Mucosa of descending colon (tissue), 3 donors: ENCODE data around the gene TTC34. TPM values are rescaled to one million over a fixed set of nuclear protein-coding genes. Genes with fewer than 3 reads are reported as not detected.
"Not testable (repeated sequence)": the region's sequence is repeated elsewhere in the genome, so short reads cannot be mapped to it uniquely, and the experiment has no call there.

Experiments
- ATAC-seq: fragments of 200-7000 bp; cut with Tn5 transposase; one replicate; pipeline ENCODE4 v1.9.1; 2020; ENCODE audit warnings: mild to moderate bottlenecking, moderate library complexity
- DNase-seq, 3 donors: peaks; one replicate each; pipeline ENCODE4 v3.0.0-alpha.2; 2020
- H3K36me3 ChIP-seq: fragments of 200-600 bp; one replicate; pipeline ENCODE4 v1.8.0; 2021; ENCODE audit warnings: low read depth, mild to moderate bottlenecking
- H3K4me1 ChIP-seq: fragments of 200-600 bp; one replicate; pipeline ENCODE4 v1.8.0; 2021; ENCODE audit warnings: low read depth, mild to moderate bottlenecking
- H3K4me3 ChIP-seq: fragments of 200-600 bp; one replicate; pipeline ENCODE4 v1.8.0; 2021; ENCODE audit warnings: mild to moderate bottlenecking
- H3K9me3 ChIP-seq: fragments of 200-600 bp; one replicate; pipeline ENCODE4 v1.8.0; 2021; ENCODE audit warnings: mild to moderate bottlenecking
- CTCF ChIP-seq: fragments of 200-600 bp; IDR thresholded peaks from one replicate; pipeline ENCODE4 v1.8.0; 2022; ENCODE audit warnings: antibody characterized with exemption, mild to moderate bottlenecking
- intact Hi-C, 2 donors: fragments of 100-400 bp; cut with DNase I in 1 of 2; cut with micrococcal nuclease in 1 of 2; formaldehyde crosslinking; loops; one replicate each; pipeline versions ENCODE4 v1.11.0 to v1.11.1; 2022; cut with DNase I, micrococcal nuclease
- total RNA-seq, 3 donors: library from RNA; stranded (reverse); fragmentation: NEBNext Ultra II Directional in 2 of 3; extraction: Animal tissue kit (Norgen Biotek cat#: 25700) in 2 of 3; gene quantifications; one replicate each; pipeline versions ENCODE4 v1.2.1 to v1.2.4, GENCODE V29; 2021 to 2023
- donor health status: DM: no; HTN: no; CAD: no; lungs with moderate emphysema.
- donor health status: DM: no; HTN: no; CAD: no.
- donor health status: DM: no; HTN: yes; CAD: no.

Gene TTC34
- total RNA-seq, 3 donors from 2014 or later, result 0.43 to 1.1 (median 0.61) TPM

GRCh38 chr1:2777424-2778219, 23.9 kb downstream of the TTC34 start:
- no peak overlapping the region for H3K4me3 ChIP-seq
- ATAC-seq (no peak), DNase-seq (no peak)
- H3K36me3 ChIP-seq, result no peaks in the 10 kb centered on the region
- no peaks in the 10 kb centered on the region for H3K4me1 ChIP-seq
- intact Hi-C loops, result no loop called here
- no peak for TF ChIP-seq CTCF
- peaks cover 7% of the 10 kb centered on the region for H3K9me3 ChIP-seq

GRCh38 chr1:2775333-2775732, 26.2 kb downstream of the TTC34 start:
- H3K4me1 ChIP-seq, DNase-seq, H3K9me3 ChIP-seq, H3K4me3 ChIP-seq, intact Hi-C loops, H3K36me3 ChIP-seq, ATAC-seq: not testable (repeated sequence)

DNA sequence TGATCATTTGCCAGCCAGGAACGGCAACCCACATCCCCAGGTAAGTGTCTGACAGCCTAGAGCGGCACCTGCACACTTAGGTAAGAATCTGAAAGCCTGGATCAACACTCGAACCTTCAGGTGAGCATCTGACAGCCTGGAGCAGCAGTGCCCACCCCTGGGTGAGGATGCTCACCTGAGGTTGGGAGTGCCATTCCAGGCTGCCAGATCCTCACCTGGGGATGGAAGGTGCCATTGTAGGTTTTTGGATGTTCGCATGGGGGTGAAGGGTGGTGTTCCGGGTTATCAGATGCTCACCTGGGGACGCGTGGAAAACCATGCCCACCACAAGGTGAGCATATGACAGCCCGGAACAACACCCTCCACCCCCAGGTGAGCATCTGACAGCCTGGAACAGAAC, 33.4 kb downstream of the TTC34 start:
- H3K4me3 ChIP-seq, ATAC-seq, DNase-seq, H3K36me3 ChIP-seq, H3K9me3 ChIP-seq, H3K4me1 ChIP-seq, intact Hi-C loops: not testable (repeated sequence)

DNA sequence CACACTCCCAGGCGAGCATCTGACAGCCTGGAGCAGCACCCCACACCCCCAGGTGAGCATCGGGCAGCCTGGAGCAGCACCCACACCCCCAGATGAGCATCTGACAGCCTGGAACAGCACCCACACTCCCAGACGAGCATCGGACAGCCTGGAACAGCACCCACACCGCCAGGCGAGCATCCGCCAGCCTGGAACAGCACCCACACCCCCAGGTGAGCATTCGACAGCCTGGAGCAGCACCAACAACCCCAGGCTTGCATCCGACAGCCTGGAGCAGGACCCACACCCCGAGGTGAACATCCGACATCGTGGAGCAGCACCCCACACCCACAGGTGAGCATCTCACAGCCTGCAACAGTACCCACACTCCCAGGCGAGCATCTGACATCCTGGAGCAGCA, 42.1 kb downstream of the TTC34 start:
- H3K36me3 ChIP-seq, ATAC-seq, H3K9me3 ChIP-seq, DNase-seq, H3K4me1 ChIP-seq, H3K4me3 ChIP-seq, intact Hi-C loops: not testable (repeated sequence)

DNA sequence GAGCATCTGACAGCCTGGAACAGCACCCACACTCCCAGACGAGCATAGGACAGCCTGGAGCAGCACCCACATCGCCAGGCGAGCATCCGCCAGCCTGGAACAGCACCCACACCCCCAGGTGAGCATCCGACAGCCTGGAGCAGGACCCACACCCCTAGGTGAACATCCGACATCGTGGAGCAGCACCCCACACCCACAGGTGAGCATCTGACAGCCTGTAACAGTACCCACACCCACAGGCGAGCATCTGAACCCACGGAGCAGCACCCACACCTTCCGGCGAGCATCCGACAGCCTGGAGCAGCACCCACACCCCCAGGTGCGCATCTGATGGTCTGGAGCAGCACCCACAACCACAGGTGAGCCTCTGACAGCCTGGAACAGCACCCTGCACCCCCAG, 44.0 kb downstream of the TTC34 start:
- H3K4me3 ChIP-seq, H3K9me3 ChIP-seq, ATAC-seq, intact Hi-C loops, H3K36me3 ChIP-seq, DNase-seq, H3K4me1 ChIP-seq: not testable (repeated sequence)

- DNase-seq, H3K4me1 ChIP-seq, H3K36me3 ChIP-seq, H3K4me3 ChIP-seq, ATAC-seq, H3K9me3 ChIP-seq, intact Hi-C loops: not testable (repeated sequence)
These were observed 46.1 kb downstream of the TTC34 start for GRCh38 chr1:2755426-2755825.

- H3K4me3 ChIP-seq, H3K4me1 ChIP-seq, H3K36me3 ChIP-seq, intact Hi-C loops, ATAC-seq, DNase-seq, H3K9me3 ChIP-seq: not testable (repeated sequence)
These were observed 46.9 kb downstream of the TTC34 start for GRCh38 chr1:2754597-2754996.

- intact Hi-C loops, H3K4me3 ChIP-seq, DNase-seq, H3K9me3 ChIP-seq, H3K36me3 ChIP-seq, H3K4me1 ChIP-seq, ATAC-seq: not testable (repeated sequence)
These were observed 49.0 kb downstream of the TTC34 start for GRCh38 chr1:2752503-2752902.

- DNase-seq, H3K4me1 ChIP-seq, intact Hi-C loops, H3K4me3 ChIP-seq, H3K36me3 ChIP-seq, H3K9me3 ChIP-seq, ATAC-seq: not testable (repeated sequence)
These were observed 49.6 kb downstream of the TTC34 start for GRCh38 chr1:2751866-2752265.

- ATAC-seq, DNase-seq, H3K9me3 ChIP-seq, H3K36me3 ChIP-seq, intact Hi-C loops, H3K4me1 ChIP-seq, H3K4me3 ChIP-seq: not testable (repeated sequence)
These were observed 50.4 kb downstream of the TTC34 start for GRCh38 chr1:2750766-2751730.

DNA sequence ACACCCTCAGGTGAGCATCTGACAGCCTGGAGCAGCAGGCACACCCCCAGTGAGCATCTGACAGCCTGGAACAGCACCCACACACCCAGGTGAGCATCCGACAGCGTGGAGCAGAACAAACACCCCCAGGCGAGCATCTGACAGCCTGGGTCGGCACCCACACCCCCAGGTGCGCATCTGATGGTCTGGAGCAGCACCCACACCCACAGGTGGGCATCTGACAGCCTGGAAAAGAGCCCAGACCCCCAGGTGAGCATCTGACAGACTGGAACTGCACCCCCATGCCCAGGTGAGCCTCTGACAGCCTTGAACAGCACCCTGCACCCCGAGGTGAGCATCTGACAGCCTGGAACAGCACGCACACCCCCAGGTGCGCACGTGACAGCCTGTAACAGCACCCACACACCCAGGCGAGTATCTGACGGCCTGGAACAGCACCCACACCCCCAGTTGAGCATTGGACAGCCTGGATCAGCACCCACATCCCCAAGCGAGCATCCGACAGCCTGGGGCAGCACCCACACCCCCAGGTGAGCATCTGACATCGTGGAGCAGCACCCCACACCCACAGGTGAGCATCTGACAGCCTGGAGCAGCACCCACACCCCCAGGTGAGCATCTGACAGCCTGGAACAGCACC, 51.3 kb downstream of the TTC34 start:
- H3K36me3 ChIP-seq, intact Hi-C loops, DNase-seq, H3K4me1 ChIP-seq, H3K9me3 ChIP-seq, H3K4me3 ChIP-seq, ATAC-seq: not testable (repeated sequence)

GRCh38 chr1:2748626-2749025, 52.9 kb downstream of the TTC34 start:
- intact Hi-C loops, H3K4me3 ChIP-seq, H3K4me1 ChIP-seq, H3K36me3 ChIP-seq, H3K9me3 ChIP-seq, ATAC-seq, DNase-seq: not testable (repeated sequence)

- intact Hi-C loops, DNase-seq: not testable (repeated sequence)
These were observed 106.7 kb downstream of the TTC34 start for GRCh38 chr1:2694796-2695195.

More at GRCh38 chr1:2694796-2695195, 106.7 kb downstream of the TTC34 start:
- not testable (repeated sequence) for ATAC-seq, H3K9me3 ChIP-seq, H3K36me3 ChIP-seq, H3K4me1 ChIP-seq, H3K4me3 ChIP-seq
